Measurements from ENCODE around the gene TEKT5. TPM values are rescaled to one million over a fixed set of nuclear protein-coding genes. Genes with fewer than 3 reads are reported as not detected.
"Not testable (repeated sequence)": the region's sequence is repeated elsewhere in the genome, so short reads cannot be mapped to it uniquely, and the experiment has no call there.

Gene TEKT5
- total RNA-seq, 1 donor from 2014 or later: 1.0 TPM

GRCh38 chr16:10683170-10683569 is 11.6 kb downstream of the TEKT5 start:
- Mint-ChIP-seq H3K36me3 (no peaks in the 10 kb centered on the region), H3K4me1 (peaks cover 6% of the 10 kb centered on the region), H3K27me3 (ENCODE audit: low read depth) (peaks cover 1% of the 10 kb centered on the region), H3K9me3 (no peaks in the 10 kb centered on the region), H3K27ac (no peak overlapping the region), H3K4me3 (no peak overlapping the region)
- no peak for TF ChIP-seq CTCF (IDR thresholded peaks at IDR 0.05; ENCODE audit: unreplicated experiment)
- DNase-seq (ENCODE audit: low spot score in 2 of 2, unreplicated experiment in 2 of 2): no peak

GRCh38 chr16:10682604-10683003 is 12.1 kb downstream of the TEKT5 start:
- Mint-ChIP-seq H3K36me3 (no peaks in the 10 kb centered on the region), H3K4me3 (no peak overlapping the region), H3K27ac (no peak overlapping the region), H3K27me3 (ENCODE audit: low read depth) (peaks cover 1% of the 10 kb centered on the region), H3K9me3 (no peaks in the 10 kb centered on the region), H3K4me1 (peaks cover 6% of the 10 kb centered on the region)
- DNase-seq (ENCODE audit: low spot score in 2 of 2, unreplicated experiment in 2 of 2): no peak
- TF ChIP-seq CTCF (IDR thresholded peaks at IDR 0.05; ENCODE audit: unreplicated experiment): no peak

GRCh38 chr16:10681310-10682308 is 13.1 kb downstream of the TEKT5 start:
- DNase-seq (ENCODE audit: low spot score in 2 of 2, unreplicated experiment in 2 of 2): no peak
- no peaks in the 10 kb centered on the region for H3K36me3 Mint-ChIP-seq
- H3K4me1 Mint-ChIP-seq: peaks cover 6% of the 10 kb centered on the region
- no peak overlapping the region for H3K4me3 Mint-ChIP-seq
- no peak for TF ChIP-seq CTCF (IDR thresholded peaks at IDR 0.05; ENCODE audit: unreplicated experiment)
- no peaks in the 10 kb centered on the region for H3K9me3 Mint-ChIP-seq
- peaks cover 1% of the 10 kb centered on the region for H3K27me3 Mint-ChIP-seq (ENCODE audit: low read depth)
- H3K27ac Mint-ChIP-seq: no peak overlapping the region

- H3K36me3 Mint-ChIP-seq: no peaks in the 10 kb centered on the region
- no peak for DNase-seq (ENCODE audit: low spot score in 2 of 2, unreplicated experiment in 2 of 2)
- peaks cover 3% of the 10 kb centered on the region for H3K27me3 Mint-ChIP-seq (ENCODE audit: low read depth)
- no peak overlapping the region for H3K4me3 Mint-ChIP-seq
- TF ChIP-seq CTCF (IDR thresholded peaks at IDR 0.05; ENCODE audit: unreplicated experiment): no peak
- H3K9me3 Mint-ChIP-seq: no peaks in the 10 kb centered on the region
- peaks cover 6% of the 10 kb centered on the region for H3K4me1 Mint-ChIP-seq
- no peak overlapping the region for H3K27ac Mint-ChIP-seq
Observed at GRCh38 chr16:10679921-10680320, 14.8 kb downstream of the TEKT5 start.

GRCh38 chr16:10679441-10679840 is 15.3 kb downstream of the TEKT5 start:
- DNase-seq (ENCODE audit: low spot score in 2 of 2, unreplicated experiment in 2 of 2); H3K27ac Mint-ChIP-seq; H3K36me3 Mint-ChIP-seq: not testable (repeated sequence)

GRCh38 chr16:10678655-10679054 is 16.1 kb downstream of the TEKT5 start:
- H3K4me1 Mint-ChIP-seq: no peaks in the 10 kb centered on the region
- H3K4me3 Mint-ChIP-seq: no peak overlapping the region
- no peak for DNase-seq (ENCODE audit: low spot score in 2 of 2, unreplicated experiment in 2 of 2)
- H3K27me3 Mint-ChIP-seq (ENCODE audit: low read depth): peaks cover 3% of the 10 kb centered on the region
- H3K36me3 Mint-ChIP-seq: no peaks in the 10 kb centered on the region
- H3K9me3 Mint-ChIP-seq: no peaks in the 10 kb centered on the region
- TF ChIP-seq CTCF (IDR thresholded peaks at IDR 0.05; ENCODE audit: unreplicated experiment): no peak
- H3K27ac Mint-ChIP-seq: no peak overlapping the region

More at GRCh38 chr16:10679441-10679840, 15.3 kb downstream of the TEKT5 start:
- not testable (repeated sequence) for H3K9me3 Mint-ChIP-seq; H3K4me1 Mint-ChIP-seq; H3K27me3 Mint-ChIP-seq (ENCODE audit: low read depth); H3K4me3 Mint-ChIP-seq
